Ovary (tissue), 9 donors: ENCODE measurements around the gene HDAC10. TPM values are rescaled to one million over a fixed set of nuclear protein-coding genes. Genes with fewer than 3 reads are reported as not detected.

Experiments
- DNase-seq, 5 donors: peaks; one replicate each; pipeline ENCODE4 v3.0.0-alpha.2; 2019 to 2020
- H3K27ac ChIP-seq, 2 donors: fragments of 200-600 bp; one replicate each; pipeline versions ENCODE4 v1.5.1 to v1.8.0; 2019 to 2022
- H3K27me3 ChIP-seq: fragments of 200-600 bp; one replicate; pipeline ENCODE4 v1.8.0; 2022
- H3K36me3 ChIP-seq: fragments of 200-600 bp; sonication (generic); one replicate; pipeline ENCODE4 v1.5.1; 2019
- H3K4me1 ChIP-seq: one replicate; pipeline ENCODE4 v1.8.1; 2013; ENCODE audit warnings: mild to moderate bottlenecking, moderate library complexity; ENCODE audit not compliant: insufficient read depth
- H3K4me3 ChIP-seq: fragments of 200-600 bp; sonication (generic); one replicate; pipeline ENCODE4 v1.5.1; 2017
- H3K9me3 ChIP-seq, 2 donors: fragments of 200-600 bp in 1 of 2; sonication (generic) in 1 of 2; one replicate each; pipeline versions ENCODE4 v1.5.1 to v1.8.1; 2013 to 2019; ENCODE audit warnings: mild to moderate bottlenecking in 1 of 2, moderate library complexity in 1 of 2
- EP300 ChIP-seq: sonication (generic); formaldehyde crosslinking; IDR thresholded peaks from one replicate; pipeline ENCODE4 v1.6.1; 2017; ENCODE audit warnings: antibody characterized with exemption
- POLR2A ChIP-seq: fragments of 450-650 bp; IDR thresholded peaks from one replicate; pipeline ENCODE4 v1.6.1; 2017; ENCODE audit warnings: antibody characterized with exemption, mild to moderate bottlenecking, moderate library complexity
- WGBS, 3 donors: extraction: QIAGEN DNeasy Blood & Tissue Kit in 1 of 3; methylation state at CpG; one replicate each; pipeline versions ENCODE4 v1.1.5 to v1.1.7; 2013 to 2017; 5-methylcytosine and 5-hydroxymethylcytosine counted together
- intact Hi-C, 4 donors: fragments of 100-400 bp; cut with DNase I; formaldehyde crosslinking; loops; one replicate each; pipeline versions ENCODE4 v1.11.0 to v1.15.1; 2022 to 2023
- polyA plus RNA-seq, 2 donors: library from polyadenylated mRNA; stranded (reverse); fragments of 200-250 nt in 1 of 2; fragments of 350-450 nt in 1 of 2; fragmentation: Illumina TruSeq in 1 of 2; extraction: RNeasy Lipid Tissue Mini Kit (QIAGEN cat#74804) in 1 of 2; gene quantifications; one replicate each; pipeline ENCODE4 v1.2.3, GENCODE V29; 2013 to 2014
- total RNA-seq, 7 donors: library from RNA; depleted of rRNA in 2 of 7; stranded (reverse); fragments of >200 nt in 2 of 7; fragmentation: NEBNext Ultra II Directional in 3 of 7; extraction: Animal tissue kit (Norgen Biotek cat#: 25700) in 3 of 7; gene quantifications; one replicate each; pipeline versions ENCODE4 v1.1.0 to v1.2.4, GENCODE V29; 2016 to 2023
- TF ChIP-seq, protein P1 (sequence below), 3 donors: fragments of 450-650 bp in 2 of 3; fragments of 200-600 bp in 1 of 3; IDR thresholded peaks; one replicate each; pipeline versions ENCODE4 v1.5.1 to v1.8.0; 2016 to 2022; ENCODE audit warnings: antibody characterized with exemption in 3 of 3, mild to moderate bottlenecking in 1 of 3
- donor health status: DM: no; HTN: no; CAD: no; lungs with moderate emphysema.
- donor health status: DM: no; HTN: no; CAD: no.
- donor health status: Bipolar disorder and iron deficiency.
- donor health status: DM: yes; HTN: yes; CAD: no.
- donor health status: DM: no; HTN: no; CAD: no.
- donor health status: DM: yes; HTN: yes; CAD: no.

The HDAC10 gene
- total and polyA plus RNA-seq, 9 donors: 2.3 to 44.6 (median 38.9) TPM

DNA sequence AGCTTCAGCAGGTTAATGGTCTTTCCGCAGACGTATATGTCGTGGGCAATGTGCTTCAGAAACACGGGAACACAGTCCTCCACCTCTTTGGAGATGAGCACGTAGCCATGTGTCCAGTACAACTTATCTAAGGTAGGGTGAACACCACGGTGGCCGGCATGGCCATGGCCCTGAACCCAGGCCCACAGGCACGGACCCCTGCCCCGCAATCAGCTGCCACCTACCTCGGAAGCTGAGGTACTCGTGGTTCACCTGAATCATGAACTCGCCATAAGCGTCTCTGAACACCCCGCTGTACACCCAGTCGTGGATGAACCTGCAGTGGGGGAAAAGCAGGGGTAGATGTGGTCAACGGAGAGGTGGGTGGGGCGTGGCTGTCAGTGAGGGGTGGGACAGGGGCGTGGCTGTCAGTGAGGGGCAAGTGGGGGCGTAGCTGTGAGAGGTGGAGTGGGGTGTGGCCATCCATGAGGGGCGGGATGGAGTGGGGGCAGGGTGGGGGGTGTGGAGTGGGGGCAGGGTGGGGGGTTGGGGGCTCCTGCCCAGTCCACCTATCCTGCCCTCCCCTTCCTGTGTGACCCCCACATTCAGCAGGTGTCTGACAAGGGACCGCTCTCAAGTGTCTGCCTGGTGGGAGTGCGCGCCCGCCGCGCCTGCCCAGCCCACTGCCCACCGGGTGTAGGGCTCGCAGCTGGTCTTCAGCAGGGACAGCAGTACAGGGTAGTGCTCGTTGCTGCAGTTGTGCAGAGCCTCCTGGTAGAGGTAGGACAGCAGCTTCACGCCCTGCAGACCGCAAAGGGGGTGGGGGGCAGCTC lies 24.8 kb downstream of the HDAC10 start:
- Histone ChIP-seq H3K4me1 (no peaks in the 10 kb centered on the region), H3K27me3 (no peaks in the 10 kb centered on the region), H3K36me3 (no peaks in the 10 kb centered on the region), H3K4me3 (no peak overlapping the region), H3K27ac (no peak overlapping the region), H3K9me3 (no peaks in the 10 kb centered on the region)
- intact Hi-C loops: no loop called here
- DNase-seq: no peak
- WGBS, 3 donors: 87 to 90% (median 88%) methylated on average over 31 of the region's 31 CpGs
- TF ChIP-seq EP300 (no peak), POLR2A (no peak)
- TF ChIP-seq, protein P1, sequence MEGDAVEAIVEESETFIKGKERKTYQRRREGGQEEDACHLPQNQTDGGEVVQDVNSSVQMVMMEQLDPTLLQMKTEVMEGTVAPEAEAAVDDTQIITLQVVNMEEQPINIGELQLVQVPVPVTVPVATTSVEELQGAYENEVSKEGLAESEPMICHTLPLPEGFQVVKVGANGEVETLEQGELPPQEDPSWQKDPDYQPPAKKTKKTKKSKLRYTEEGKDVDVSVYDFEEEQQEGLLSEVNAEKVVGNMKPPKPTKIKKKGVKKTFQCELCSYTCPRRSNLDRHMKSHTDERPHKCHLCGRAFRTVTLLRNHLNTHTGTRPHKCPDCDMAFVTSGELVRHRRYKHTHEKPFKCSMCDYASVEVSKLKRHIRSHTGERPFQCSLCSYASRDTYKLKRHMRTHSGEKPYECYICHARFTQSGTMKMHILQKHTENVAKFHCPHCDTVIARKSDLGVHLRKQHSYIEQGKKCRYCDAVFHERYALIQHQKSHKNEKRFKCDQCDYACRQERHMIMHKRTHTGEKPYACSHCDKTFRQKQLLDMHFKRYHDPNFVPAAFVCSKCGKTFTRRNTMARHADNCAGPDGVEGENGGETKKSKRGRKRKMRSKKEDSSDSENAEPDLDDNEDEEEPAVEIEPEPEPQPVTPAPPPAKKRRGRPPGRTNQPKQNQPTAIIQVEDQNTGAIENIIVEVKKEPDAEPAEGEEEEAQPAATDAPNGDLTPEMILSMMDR (IDR thresholded peaks at IDR 0.05): no peak

DNA sequence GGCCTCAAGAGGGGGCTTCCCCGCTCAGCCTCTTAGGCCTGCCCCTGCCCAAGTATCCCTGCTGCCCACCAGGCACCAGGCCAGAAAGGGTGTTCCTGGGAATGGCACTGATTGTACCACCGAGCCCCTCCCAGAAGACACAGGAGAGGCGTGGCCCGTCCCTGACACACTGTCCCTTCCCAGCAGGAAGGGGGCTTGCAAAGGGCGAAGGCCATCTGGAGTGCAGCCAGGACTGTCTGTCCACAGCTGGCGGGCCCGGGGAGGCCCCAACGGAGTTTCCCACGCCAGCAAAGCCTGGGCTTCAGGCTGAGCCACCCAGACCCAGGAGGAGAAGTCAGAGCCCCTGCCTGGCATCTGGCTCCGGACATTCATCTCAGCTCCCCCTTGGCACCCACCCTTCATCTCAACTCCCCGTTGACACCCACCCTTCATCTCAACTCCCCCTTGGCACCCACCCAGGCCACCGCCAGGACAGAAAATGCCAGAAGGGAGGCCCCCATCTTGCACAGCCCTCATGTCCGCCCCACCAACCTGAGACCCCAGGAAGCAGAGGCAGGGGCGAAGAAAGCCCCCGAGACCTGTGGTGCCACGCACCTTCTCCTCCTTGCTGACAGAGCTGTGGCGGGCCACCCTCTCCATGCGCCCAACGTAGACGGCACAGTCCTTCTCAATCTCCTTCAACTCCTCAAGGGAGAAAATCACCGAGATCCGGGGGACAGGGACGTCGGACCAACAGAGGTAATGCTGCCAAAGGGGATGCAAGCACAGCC lies 25.7 kb downstream of the HDAC10 start:
- Histone ChIP-seq H3K36me3 (no peaks in the 10 kb centered on the region), H3K4me1 (no peaks in the 10 kb centered on the region), H3K27me3 (no peaks in the 10 kb centered on the region), H3K9me3 (no peaks in the 10 kb centered on the region), H3K27ac (no peak overlapping the region), H3K4me3 (no peak overlapping the region)
- intact Hi-C loops: no loop called here
- TF ChIP-seq POLR2A (no peak), EP300 (no peak)
- TF ChIP-seq, protein P1 (IDR thresholded peaks at IDR 0.05): no peak
- DNase-seq: no peak
- 75 to 88% (median 76%) methylated on average over 22 to 24 of the region's 24 CpGs for WGBS, 3 donors

DNA sequence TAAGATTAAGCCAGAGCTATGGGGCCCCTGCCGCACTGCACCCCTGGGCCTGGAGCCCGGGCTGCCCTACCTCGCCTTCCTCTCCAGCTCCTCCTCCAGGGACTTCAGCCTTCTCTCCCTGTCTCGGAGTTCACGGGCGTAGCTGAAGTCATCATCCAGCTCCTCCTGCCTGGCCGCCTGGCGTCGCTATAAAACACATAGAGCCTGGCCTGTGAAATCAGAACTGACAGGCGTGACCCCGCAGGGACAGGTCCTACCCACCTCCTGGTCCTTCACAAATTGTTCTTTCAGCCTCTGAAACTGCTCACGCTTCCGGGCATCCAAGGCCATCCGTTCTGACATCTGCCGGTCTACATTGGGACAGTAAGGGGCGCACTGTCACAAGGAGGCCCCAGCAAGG lies 27.0 kb downstream of the HDAC10 start:
- Histone ChIP-seq H3K27me3 (no peaks in the 10 kb centered on the region), H3K9me3 (no peaks in the 10 kb centered on the region), H3K36me3 (no peaks in the 10 kb centered on the region), H3K4me1 (peaks cover 4% of the 10 kb centered on the region), H3K4me3 (no peak overlapping the region), H3K27ac (no peak overlapping the region)
- intact Hi-C loops: no loop called here
- WGBS, 3 donors: 88 to 93% (median 89%) methylated on average over 16 of the region's 16 CpGs
- no peak for DNase-seq
- TF ChIP-seq EP300 (no peak), POLR2A (no peak)
- TF ChIP-seq, protein P1 (IDR thresholded peaks at IDR 0.05): no peak

DNA sequence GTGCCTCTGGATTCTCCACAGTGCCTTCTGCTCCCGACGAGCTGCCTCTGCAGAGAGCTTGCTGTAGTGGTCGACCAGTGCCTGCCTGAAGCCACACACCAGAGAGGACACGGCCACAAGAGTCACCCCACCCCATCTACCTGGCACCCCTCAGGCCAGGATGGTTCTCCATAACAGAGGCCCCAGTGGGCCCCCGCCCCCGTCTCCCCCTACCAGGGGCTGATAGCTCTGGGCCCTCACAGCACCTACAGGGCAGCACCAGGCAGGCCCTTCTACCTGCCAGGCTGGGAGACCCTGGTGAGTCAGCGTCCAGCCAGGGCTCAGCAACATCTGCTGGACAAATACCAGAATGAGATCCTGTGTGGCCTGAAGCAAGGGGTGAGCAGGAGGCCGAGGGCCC lies 28.6 kb downstream of the HDAC10 start:
- Histone ChIP-seq H3K27me3 (no peaks in the 10 kb centered on the region), H3K9me3 (no peaks in the 10 kb centered on the region), H3K4me1 (peaks cover 4% of the 10 kb centered on the region), H3K36me3 (no peaks in the 10 kb centered on the region), H3K4me3 (no peak overlapping the region), H3K27ac (no peak overlapping the region)
- intact Hi-C loops: no loop called here
- 77 to 89% (median 80%) methylated on average over 7 to 8 of the region's 8 CpGs for WGBS, 3 donors
- TF ChIP-seq EP300: no peak
- no peak for TF ChIP-seq POLR2A
- TF ChIP-seq, protein P1 (IDR thresholded peaks at IDR 0.05): no peak
- no peak for DNase-seq
